DND-41 (cell line): ENCODE measurements around the gene RAB9B.

Experiments used
- ATAC-seq: fragments of 200-7000 bp; cut with Tn5 transposase; 3 replicates; pipeline ENCODE4 v1.9.1; 2021; ENCODE audit warnings: low read depth; ENCODE audit not compliant: insufficient read depth
- DNase-seq: peaks from one replicate; pipeline ENCODE4 v3.0.0-alpha.2; 2020
- H2AFZ ChIP-seq: 2 replicates; pipeline ENCODE4 v1.6.0; 2012; ENCODE audit warnings: low read depth, low read length
- H3K27ac ChIP-seq: 2 replicates; pipeline ENCODE4 v1.5.1; 2012; ENCODE audit warnings: low read length, inconsistent platforms
- H3K27me3 ChIP-seq: fragments of 200-600 bp; sonication (generic); 2 replicates; pipeline ENCODE4 v1.6.0; 2012; ENCODE audit warnings: low read length, mild to moderate bottlenecking, inconsistent platforms; ENCODE audit not compliant: insufficient read depth, poor library complexity
- H3K36me3 ChIP-seq: 2 replicates; pipeline ENCODE4 v1.5.1; 2012; ENCODE audit warnings: low read length, inconsistent platforms; ENCODE audit not compliant: insufficient read depth
- H3K4me1 ChIP-seq: 2 replicates; pipeline ENCODE4 v1.5.1; 2012; ENCODE audit warnings: mild to moderate bottlenecking, low read length; ENCODE audit not compliant: insufficient read depth
- H3K4me2 ChIP-seq: 2 replicates; pipeline ENCODE4 v1.6.0; 2012; ENCODE audit warnings: mild to moderate bottlenecking, moderate library complexity, low read length, inconsistent platforms; ENCODE audit not compliant: insufficient read depth
- H3K4me3 ChIP-seq, 2 experiments: fragments of 200-600 bp in 1 of 2; shearing (Covaris generic) in 1 of 2; 2 replicates each; pipeline ENCODE4 v1.5.1; 2012 to 2016; ENCODE audit warnings: inconsistent platforms in 2 of 2, low read length in 2 of 2, mild to moderate bottlenecking in 2 of 2, low read depth in 1 of 2, moderate library complexity in 1 of 2
- H3K79me2 ChIP-seq: 2 replicates; pipeline ENCODE4 v1.6.0; 2012; ENCODE audit warnings: low read length, inconsistent platforms; ENCODE audit not compliant: insufficient read depth
- H3K9ac ChIP-seq: 2 replicates; pipeline ENCODE4 v1.6.0; 2012; ENCODE audit warnings: low read depth, mild to moderate bottlenecking, inconsistent platforms, low read length, moderate library complexity
- H3K9me3 ChIP-seq: 2 replicates; pipeline ENCODE4 v1.5.1; 2012; ENCODE audit warnings: low read length, moderate library complexity, mild to moderate bottlenecking, inconsistent platforms; ENCODE audit not compliant: insufficient read depth, severe bottlenecking
- H4K20me1 ChIP-seq: 2 replicates; pipeline ENCODE4 v1.6.0; 2012; ENCODE audit warnings: low read length; ENCODE audit not compliant: insufficient read depth
- CTCF ChIP-seq: IDR thresholded peaks from 2 replicates; pipeline ENCODE4 v1.5.1; 2012; ENCODE audit warnings: borderline replicate concordance, low read length, moderate library complexity, mild to moderate bottlenecking; ENCODE audit not compliant: poor library complexity, severe bottlenecking; ENCODE audit errors: extremely low read depth
- EZH2 ChIP-seq: IDR thresholded peaks from 3 replicates; pipeline ENCODE4 v1.6.1; 2012; ENCODE audit warnings: borderline replicate concordance, low read depth, mild to moderate bottlenecking, moderate library complexity, low read length, inconsistent platforms; ENCODE audit not compliant: severe bottlenecking

RAB9B gene

GRCh38 chrX:103779141-103779789 lies 52.8 kb downstream of the RAB9B start:
- Histone ChIP-seq H3K27me3 (no peaks in the 10 kb centered on the region), H3K9me3 (no peaks in the 10 kb centered on the region), H3K27ac (no peak overlapping the region), H3K9ac (no peak overlapping the region), H3K4me2 (no peak overlapping the region), H2AFZ (no peak overlapping the region), H3K79me2 (no peaks in the 10 kb centered on the region), H4K20me1 (no peaks in the 10 kb centered on the region), H3K36me3 (no peaks in the 10 kb centered on the region), H3K4me3 (no peak overlapping the region), H3K4me1 (peaks cover 6% of the 10 kb centered on the region; the same call in 1 of the 2 replicates)
- no peak for TF ChIP-seq CTCF
- TF ChIP-seq EZH2: no peak
- DNase-seq: no peak
- no peak for ATAC-seq

- no peaks in the 10 kb centered on the region for H3K27me3 ChIP-seq
- H3K79me2 ChIP-seq: no peaks in the 10 kb centered on the region
- no peak within 1 kb of the TSS for H3K9ac ChIP-seq
- no peak within 1 kb of the TSS for H2AFZ ChIP-seq
- DNase-seq (no peak), ATAC-seq (no peak)
- H3K4me3 ChIP-seq: no peak within 1 kb of the TSS
- no peaks in the 10 kb centered on the region for H3K4me1 ChIP-seq
- H4K20me1 ChIP-seq: no peaks in the 10 kb centered on the region
- H3K27ac ChIP-seq: no peak within 1 kb of the TSS
- H3K4me2 ChIP-seq: no peak within 1 kb of the TSS
- no peaks in the 10 kb centered on the region for H3K36me3 ChIP-seq
- no peak for TF ChIP-seq EZH2
- TF ChIP-seq CTCF: no peak
- no peaks in the 10 kb centered on the region for H3K9me3 ChIP-seq
These were observed 55.5 kb downstream of the RAB9B start, which contains the start of gene PLP1 for GRCh38 chrX:103776546-103776945. PLP1 (plus strand) TSS chrX:103776840; CDS start chrX:103776996, 156 bp downstream.

- H3K4me3 ChIP-seq: no peak overlapping the region
- ATAC-seq: 0 out of 3 replicates have a peak, but pooled peaks have one; percentile 39
These were observed 57.9 kb downstream of the RAB9B start for GRCh38 chrX:103774070-103774642.

More at GRCh38 chrX:103774070-103774642, 57.9 kb downstream of the RAB9B start:
- no peak for DNase-seq
- Histone ChIP-seq H4K20me1 (no peaks in the 10 kb centered on the region), H3K9me3 (no peaks in the 10 kb centered on the region), H3K36me3 (no peaks in the 10 kb centered on the region), H3K9ac (no peak overlapping the region), H2AFZ (no peak overlapping the region), H3K27me3 (no peaks in the 10 kb centered on the region), H3K4me2 (no peak overlapping the region), H3K4me1 (no peaks in the 10 kb centered on the region), H3K27ac (no peak overlapping the region), H3K79me2 (no peaks in the 10 kb centered on the region)
- TF ChIP-seq CTCF: peak; percentile 44
- no peak for TF ChIP-seq EZH2
